Endodermal cell (in vitro differentiated cells): ENCODE results near the gene KRTAP10-5. TPM values are rescaled to one million over a fixed set of nuclear protein-coding genes. Genes with fewer than 3 reads are reported as not detected.
"Not testable (repeated sequence)": the region's sequence is repeated elsewhere in the genome, so short reads cannot be mapped to it uniquely, and the experiment has no call there.

Source experiments
- DNase-seq: peaks from one replicate; pipeline ENCODE4 v3.0.0-alpha.2; 2017
- H3K27ac ChIP-seq: 2 replicates; pipeline ENCODE4 v1.5.1; 2013; ENCODE audit warnings: mild to moderate bottlenecking, low read depth, low read length, moderate library complexity
- H3K27me3 ChIP-seq: 2 replicates; pipeline ENCODE4 v1.6.1; 2013; ENCODE audit warnings: mild to moderate bottlenecking, low read length, moderate library complexity; ENCODE audit not compliant: insufficient read depth, control insufficient read depth, poor library complexity, severe bottlenecking
- H3K36me3 ChIP-seq: 2 replicates; pipeline ENCODE4 v1.7.0; 2013; ENCODE audit warnings: mild to moderate bottlenecking, low read length, moderate library complexity; ENCODE audit not compliant: control insufficient read depth, insufficient read depth
- H3K4me1 ChIP-seq: one replicate; pipeline ENCODE4 v1.7.0; 2013; ENCODE audit warnings: low read length; ENCODE audit not compliant: control insufficient read depth, insufficient read depth
- H3K4me3 ChIP-seq: 2 replicates; pipeline ENCODE4 v1.5.1; 2013; ENCODE audit warnings: mild to moderate bottlenecking, low read length, moderate library complexity
- H3K9ac ChIP-seq: 2 replicates; pipeline ENCODE4 v1.6.1; 2013; ENCODE audit warnings: mild to moderate bottlenecking, low read length, moderate library complexity; ENCODE audit not compliant: poor library complexity, severe bottlenecking; ENCODE audit errors: extremely low read depth
- H3K9me3 ChIP-seq: 2 replicates; pipeline ENCODE4 v1.6.1; 2013; ENCODE audit warnings: mild to moderate bottlenecking, low read length, moderate library complexity; ENCODE audit not compliant: control insufficient read depth
- H3K27ac Mint-ChIP-seq: 2 replicates; pipeline ENCODE4 v1.8.0; 2020; ENCODE audit warnings: mixed read lengths
- H3K27me3 Mint-ChIP-seq: 2 replicates; pipeline ENCODE4 v1.8.0; 2021; ENCODE audit warnings: mild to moderate bottlenecking, mixed read lengths; ENCODE audit not compliant: insufficient read depth
- H3K36me3 Mint-ChIP-seq: 2 replicates; pipeline ENCODE4 v1.8.0; 2020; ENCODE audit warnings: low read depth, mixed read lengths
- H3K4me1 Mint-ChIP-seq: 2 replicates; pipeline ENCODE4 v1.8.0; 2020; ENCODE audit warnings: mixed read lengths
- H3K4me3 Mint-ChIP-seq: 2 replicates; pipeline ENCODE4 v1.8.0; 2020; ENCODE audit warnings: mild to moderate bottlenecking, moderate library complexity, mixed read lengths
- H3K9me3 Mint-ChIP-seq: 2 replicates; pipeline ENCODE4 v1.8.0; 2020; ENCODE audit warnings: mild to moderate bottlenecking, mixed read lengths
- CTCF ChIP-seq: fragments of 200-600 bp; sonication (generic); conservative IDR thresholded peaks from 2 replicates; pipeline ENCODE4 v1.5.0; 2021; ENCODE audit warnings: antibody characterized with exemption, mild to moderate bottlenecking
- WGBS, 2 experiments: methylation state at CpG; one replicate each; pipeline versions ENCODE4 v1.1.5 to v1.1.7; 2013; ENCODE audit warnings: missing lambda C conversion rate in 2 of 2, mixed read lengths in 1 of 2; ENCODE audit not compliant: insufficient coverage in 1 of 2, insufficient read length in 1 of 2; 5-methylcytosine and 5-hydroxymethylcytosine counted together
- long read RNA-seq, 4 experiments: library from polyadenylated mRNA in 2 of 4; library from RNA in 1 of 4; library from capped mRNA in 1 of 4; stranded (forward) in 3 of 4; unstranded in 1 of 4; transcript quantifications; one replicate each; pipeline ENCODE4 v2.0.0, GENCODE V29; 2020 to 2021; ENCODE audit warnings: inconsistent platforms in 1 of 4
- polyA plus RNA-seq, 2 experiments: library from polyadenylated mRNA; stranded (reverse); fragments of 50-300 nt; gene quantifications; one replicate each; pipeline ENCODE4 v1.2.3, GENCODE V29; 2013
- total RNA-seq, 2 donors: library from RNA; stranded (reverse); fragmentation: NEBNext Ultra II Directional in 1 of 2; extraction: Animal tissue kit (Norgen Biotek cat#: 25700) in 1 of 2; gene quantifications; 2 replicates in 1 of 2; 3 replicates in 1 of 2; pipeline ENCODE4 v1.2.1, GENCODE V29; 2021

KRTAP10-5 gene, protein sequence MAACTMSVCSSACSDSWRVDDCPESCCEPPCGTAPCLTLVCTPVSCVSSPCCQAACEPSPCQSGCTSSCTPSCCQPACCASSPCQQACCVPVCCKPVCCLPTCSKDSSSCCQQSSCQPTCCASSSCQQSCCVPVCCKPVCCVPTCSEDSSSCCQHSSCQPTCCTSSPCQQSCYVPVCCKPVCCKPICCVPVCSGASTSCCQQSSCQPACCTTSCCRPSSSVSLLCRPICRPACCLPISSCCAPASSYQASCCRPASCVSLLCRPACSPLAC
- total RNA-seq = not detected
- polyA plus RNA-seq (2013, experiment 1 of 2) = not detected
- polyA plus RNA-seq (2013, experiment 2 of 2) = not detected
- long read RNA-seq, experiment 1 = 0 reads
- long read RNA-seq, experiment 2 = 0 reads
- long read RNA-seq, experiment 3 = 0 reads
- long read RNA-seq, experiment 4 = 0 reads

DNA sequence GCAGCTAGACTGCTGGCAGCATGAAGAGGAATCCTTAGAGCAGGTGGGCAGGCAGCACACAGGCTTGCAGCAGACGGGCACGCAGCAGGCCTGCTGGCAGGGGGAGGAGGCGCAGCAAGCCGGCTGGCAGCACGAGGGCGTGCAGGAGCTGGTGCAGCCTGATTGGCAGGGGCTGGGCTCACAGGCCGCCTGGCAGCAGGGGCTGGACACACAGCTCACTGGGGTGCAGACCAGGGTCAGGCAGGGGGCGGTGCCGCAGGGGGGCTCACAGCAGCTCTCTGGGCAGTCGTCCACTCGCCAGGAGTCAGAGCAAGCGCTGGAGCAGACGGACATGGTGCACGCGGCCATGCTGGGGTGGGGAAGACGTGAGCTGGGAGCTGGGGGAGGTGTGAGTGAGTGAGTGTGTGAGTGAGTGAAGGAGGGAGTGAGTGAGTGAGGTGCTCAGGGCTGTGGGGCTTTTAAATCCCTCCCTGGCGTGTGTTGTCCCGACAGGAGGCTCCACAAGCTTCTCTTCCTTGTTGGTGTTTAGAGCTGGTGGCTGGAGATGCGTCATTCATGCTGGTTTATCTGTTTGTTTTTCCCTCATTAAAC lies at the start of gene KRTAP10-5:
Gene KRTAP10-5, minus strand, starts transcription at position 374 of the 591 bp plus-strand sequence. Its CDS starts 26 bp downstream, at position 348.
- not testable (repeated sequence) for H3K36me3 ChIP-seq, H3K9ac ChIP-seq, H3K27me3 ChIP-seq, H3K4me1 ChIP-seq, H3K27ac ChIP-seq, H3K27ac Mint-ChIP-seq, H3K27me3 Mint-ChIP-seq, H3K36me3 Mint-ChIP-seq, H3K4me3 ChIP-seq, H3K4me3 Mint-ChIP-seq, H3K4me1 Mint-ChIP-seq
- 79 to 85% methylated on average over 12 to 19 of the region's 19 CpGs for WGBS, 2 experiments
- H3K9me3 ChIP-seq = peaks cover 21% of the 10 kb centered on the region
- peak; percentile 24 for DNase-seq
- peaks cover 34% of the 10 kb centered on the region for H3K9me3 Mint-ChIP-seq

- no peak overlapping the region for H3K4me3 Mint-ChIP-seq
- H3K36me3 ChIP-seq = no peaks in the 10 kb centered on the region
- no peak overlapping the region for H3K27ac ChIP-seq
- peaks cover 3% of the 10 kb centered on the region for H3K27me3 Mint-ChIP-seq
- H3K27me3 ChIP-seq = no peaks in the 10 kb centered on the region
- H3K27ac Mint-ChIP-seq = no peak overlapping the region
- H3K4me1 Mint-ChIP-seq = no peaks in the 10 kb centered on the region
- peaks cover 32% of the 10 kb centered on the region for H3K9me3 Mint-ChIP-seq
- H3K36me3 Mint-ChIP-seq = peaks cover 3% of the 10 kb centered on the region
- H3K9ac ChIP-seq = no peak overlapping the region
- WGBS, 2 experiments = 87 to 98% methylated on average over 9 to 18 of the region's 18 CpGs
- peak; percentile 34 for DNase-seq
- peaks cover 25% of the 10 kb centered on the region for H3K9me3 ChIP-seq
- no peaks in the 10 kb centered on the region for H3K4me1 ChIP-seq
- H3K4me3 ChIP-seq = no peak overlapping the region
- TF ChIP-seq CTCF = no peak
Observed at GRCh38 chr21:44628707-44629391, 48.4 kb upstream of the KRTAP10-5 start.

DNA sequence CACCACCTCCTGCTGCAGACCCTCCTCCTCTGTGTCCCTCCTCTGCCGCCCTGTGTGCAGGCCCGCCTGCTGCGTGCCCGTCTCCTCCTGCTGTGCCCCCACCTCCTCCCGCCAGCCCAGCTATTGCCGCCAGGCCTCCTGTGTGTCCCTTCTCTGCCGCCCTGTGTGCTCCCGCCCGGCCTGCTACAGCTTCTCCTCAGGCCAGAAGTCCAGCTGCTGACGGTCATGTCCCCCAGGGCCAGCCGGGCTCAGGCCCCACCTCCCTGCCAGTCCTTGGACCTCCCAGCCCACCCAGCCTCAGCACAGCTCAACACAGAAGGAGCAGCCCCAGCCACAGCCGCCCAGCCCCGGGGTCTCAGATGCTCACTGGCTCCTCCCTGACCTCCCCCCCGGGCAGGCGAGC lies 47.4 kb upstream of the KRTAP10-5 start:
- peak; percentile 44 for DNase-seq
- not testable (repeated sequence) for H3K9ac ChIP-seq, H3K4me1 ChIP-seq, H3K4me1 Mint-ChIP-seq, H3K36me3 Mint-ChIP-seq, H3K27me3 ChIP-seq, H3K4me3 ChIP-seq, H3K4me3 Mint-ChIP-seq, H3K27ac ChIP-seq, H3K36me3 ChIP-seq, H3K27ac Mint-ChIP-seq, H3K27me3 Mint-ChIP-seq
- 90 to 93% methylated on average over 3 to 15 of the region's 15 CpGs for WGBS, 2 experiments
- H3K9me3 Mint-ChIP-seq = peaks cover 42% of the 10 kb centered on the region
- peaks cover 35% of the 10 kb centered on the region for H3K9me3 ChIP-seq

- H3K27me3 Mint-ChIP-seq, H3K4me3 Mint-ChIP-seq, H3K4me1 Mint-ChIP-seq, DNase-seq, H3K27ac ChIP-seq, H3K27me3 ChIP-seq, H3K4me1 ChIP-seq, H3K9ac ChIP-seq, H3K4me3 ChIP-seq, H3K27ac Mint-ChIP-seq, H3K36me3 Mint-ChIP-seq, H3K36me3 ChIP-seq: not testable (repeated sequence)
- WGBS, 2 experiments = 87 to 88% methylated on average over 8 to 20 of the region's 20 CpGs
- peaks cover 44% of the 10 kb centered on the region for H3K9me3 Mint-ChIP-seq
- peaks cover 34% of the 10 kb centered on the region for H3K9me3 ChIP-seq
Observed at GRCh38 chr21:44627181-44627822, 46.9 kb upstream of the KRTAP10-5 start.
